HG02981 (cell line): ENCODE results near the gene TEKTIP1.

Experiments
- ATAC-seq: cut with Tn5 transposase; IDR thresholded peaks from one replicate; pipeline ENCODE4 v1.9.1; 2021; ENCODE audit warnings: mild to moderate bottlenecking, moderate library complexity; ENCODE audit not compliant: unreplicated experiment

The TEKTIP1 gene

DNA sequence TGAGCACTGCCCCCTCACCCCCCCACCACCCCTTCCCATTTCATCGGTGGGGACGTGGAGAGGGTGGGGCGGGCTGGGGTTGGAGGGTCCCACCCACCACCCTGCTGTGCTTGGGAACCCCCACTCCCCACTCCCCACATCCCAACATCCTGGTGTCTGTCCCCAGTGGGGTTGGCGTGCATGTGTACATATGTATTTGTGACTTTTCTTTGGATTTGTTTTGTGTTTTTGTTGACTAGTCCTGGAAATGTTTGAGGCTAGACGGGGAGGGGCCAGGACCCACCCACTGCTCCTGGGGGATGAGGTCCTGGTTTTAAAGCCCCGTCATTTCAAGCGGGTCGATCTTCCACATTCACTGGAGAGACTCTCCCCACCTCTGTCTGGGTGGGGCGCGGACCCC is 3.0 kb upstream of the TEKTIP1 start:
- no peak for ATAC-seq

DNA sequence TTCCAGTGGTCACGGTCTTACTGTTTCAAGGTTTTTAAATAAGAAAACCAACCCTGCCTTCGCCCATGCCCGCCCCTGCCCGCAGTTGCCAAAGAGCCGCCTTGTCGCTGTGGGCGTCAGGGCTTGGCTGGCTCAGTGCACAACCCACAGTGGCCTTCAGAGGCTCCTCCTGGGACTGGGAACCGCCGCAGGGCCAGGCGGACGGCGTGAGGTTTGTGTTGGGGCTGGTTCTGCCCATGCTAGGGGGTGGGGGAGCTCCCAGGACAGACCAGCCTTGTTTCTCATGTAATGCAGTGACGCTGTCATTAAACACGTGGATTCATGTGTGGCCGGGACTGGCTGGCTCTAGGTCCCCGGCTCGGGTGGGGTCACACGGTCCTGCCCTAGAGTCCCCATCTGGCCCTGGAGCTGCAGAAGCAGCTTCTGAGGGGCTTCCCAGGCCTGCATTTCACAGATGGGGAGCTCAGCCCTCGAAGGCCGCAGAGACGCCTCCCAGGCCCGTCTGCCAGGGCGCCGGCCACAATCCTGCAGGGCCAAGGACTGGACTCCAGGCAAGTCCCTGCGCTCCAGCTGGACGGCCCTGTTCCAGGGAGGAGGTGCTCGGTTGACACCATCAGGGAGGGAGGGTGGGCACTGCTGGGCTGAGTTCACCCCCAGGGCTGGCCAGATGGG is 2.4 kb upstream of the TEKTIP1 start:
- ATAC-seq, result no peak

DNA sequence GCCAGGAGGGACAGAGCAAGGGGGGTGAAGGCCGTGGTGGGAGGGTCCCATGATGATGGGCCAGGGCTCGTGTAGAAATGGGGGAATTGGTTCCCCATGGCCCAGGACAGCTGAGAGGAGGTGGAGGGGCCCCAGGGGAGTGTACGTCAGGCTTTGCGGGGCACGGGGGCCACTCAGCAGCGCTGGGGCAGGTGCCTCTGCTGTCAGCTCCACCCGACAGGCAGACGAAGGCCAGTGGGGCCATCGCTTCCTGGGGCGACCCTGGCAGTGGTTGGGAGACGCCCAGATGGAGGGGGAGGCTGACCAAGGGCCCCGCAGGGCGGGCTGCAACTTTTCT is 1.9 kb upstream of the TEKTIP1 start:
- ATAC-seq, result no peak

DNA sequence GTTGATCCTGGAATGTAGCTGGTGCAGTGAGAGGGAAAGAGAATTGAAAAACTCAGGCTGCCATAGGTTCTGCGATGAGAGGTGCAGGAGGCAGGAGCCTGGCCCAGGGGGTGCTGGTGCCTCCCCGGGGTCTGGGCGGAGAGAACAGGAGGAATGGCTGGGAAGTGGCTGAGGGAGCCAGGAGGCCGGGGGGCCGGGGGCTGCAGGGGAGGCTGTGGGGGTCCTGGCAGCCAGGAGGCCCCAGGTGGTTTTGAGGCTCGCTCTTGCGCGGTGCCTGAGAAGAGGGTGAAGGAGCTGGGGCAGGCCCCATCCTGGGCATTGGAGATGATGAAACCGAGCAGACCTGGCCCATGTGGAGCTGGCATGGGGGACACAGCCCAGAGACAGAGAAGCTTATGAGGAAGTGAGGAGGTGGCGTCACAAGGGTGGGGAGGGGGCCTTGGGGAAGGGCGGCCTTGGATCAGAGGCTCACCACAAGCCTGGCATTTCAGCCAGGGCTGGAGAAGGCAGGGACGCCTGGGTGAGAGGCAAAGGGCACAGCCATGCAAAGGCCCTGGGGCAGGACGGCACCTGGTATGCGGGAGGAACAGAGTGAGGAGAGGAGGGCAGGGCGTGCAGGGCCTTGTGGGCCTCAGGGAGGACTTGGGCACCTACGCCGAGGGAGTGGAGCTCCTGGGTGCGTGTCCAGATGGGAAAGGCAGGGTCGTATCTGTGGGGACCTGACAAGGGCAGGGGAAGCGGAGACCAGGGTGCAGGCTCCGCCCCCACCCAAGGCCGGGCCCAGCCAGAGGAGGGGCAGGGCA is 1.3 kb upstream of the TEKTIP1 start:
- no peak for ATAC-seq

DNA sequence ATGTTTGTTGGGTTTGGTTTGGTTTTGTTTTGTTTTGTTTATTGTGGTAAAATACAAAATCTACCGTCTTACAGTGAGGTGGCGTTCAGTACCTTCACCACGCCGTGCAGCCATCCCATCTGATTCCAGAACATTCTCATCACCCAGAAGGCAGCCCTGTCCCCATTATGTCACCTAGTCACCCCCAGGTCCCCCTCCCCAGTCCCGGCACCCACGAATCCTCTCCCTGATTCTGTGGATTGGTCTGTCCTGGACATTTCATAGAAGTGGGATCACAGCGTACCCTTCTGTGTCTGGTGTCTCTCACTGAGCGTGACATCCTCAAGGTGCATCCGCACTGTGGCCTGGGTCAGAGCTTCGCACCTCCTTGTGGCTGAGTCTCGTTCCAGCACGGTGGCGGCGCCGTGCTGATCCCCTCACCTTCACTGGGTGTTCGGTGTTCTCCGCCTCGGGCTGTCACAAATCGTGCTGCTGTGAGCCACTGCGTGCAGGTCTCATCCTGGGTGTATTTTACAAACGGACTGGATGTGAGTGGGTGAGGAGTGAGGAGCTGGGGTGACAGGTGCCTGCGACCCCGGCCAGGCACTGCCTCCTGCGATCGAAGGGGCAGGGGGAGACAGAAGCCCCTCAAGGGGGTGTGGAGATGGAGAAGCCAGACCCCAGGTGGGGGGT is 580 bp upstream of the TEKTIP1 start:
- no peak for ATAC-seq

DNA sequence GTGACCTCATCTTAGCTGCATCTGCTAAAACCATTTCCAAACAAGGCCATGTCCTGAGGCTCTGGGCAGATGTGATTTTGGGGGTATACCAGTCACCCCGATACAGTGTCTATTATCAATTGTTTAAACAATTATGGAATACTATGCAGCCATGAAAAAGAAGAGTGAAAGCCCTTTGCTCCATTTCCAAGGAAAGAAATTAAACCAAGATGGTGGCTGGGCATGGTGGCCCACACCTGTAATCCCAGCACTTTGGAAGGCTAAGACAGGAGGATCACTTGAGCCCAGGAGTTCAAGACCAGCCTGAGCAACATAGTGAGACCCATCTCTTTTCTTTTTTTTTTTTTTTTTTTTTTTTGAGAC is 763 bp downstream of the TEKTIP1 start:
- no peak for ATAC-seq

DNA sequence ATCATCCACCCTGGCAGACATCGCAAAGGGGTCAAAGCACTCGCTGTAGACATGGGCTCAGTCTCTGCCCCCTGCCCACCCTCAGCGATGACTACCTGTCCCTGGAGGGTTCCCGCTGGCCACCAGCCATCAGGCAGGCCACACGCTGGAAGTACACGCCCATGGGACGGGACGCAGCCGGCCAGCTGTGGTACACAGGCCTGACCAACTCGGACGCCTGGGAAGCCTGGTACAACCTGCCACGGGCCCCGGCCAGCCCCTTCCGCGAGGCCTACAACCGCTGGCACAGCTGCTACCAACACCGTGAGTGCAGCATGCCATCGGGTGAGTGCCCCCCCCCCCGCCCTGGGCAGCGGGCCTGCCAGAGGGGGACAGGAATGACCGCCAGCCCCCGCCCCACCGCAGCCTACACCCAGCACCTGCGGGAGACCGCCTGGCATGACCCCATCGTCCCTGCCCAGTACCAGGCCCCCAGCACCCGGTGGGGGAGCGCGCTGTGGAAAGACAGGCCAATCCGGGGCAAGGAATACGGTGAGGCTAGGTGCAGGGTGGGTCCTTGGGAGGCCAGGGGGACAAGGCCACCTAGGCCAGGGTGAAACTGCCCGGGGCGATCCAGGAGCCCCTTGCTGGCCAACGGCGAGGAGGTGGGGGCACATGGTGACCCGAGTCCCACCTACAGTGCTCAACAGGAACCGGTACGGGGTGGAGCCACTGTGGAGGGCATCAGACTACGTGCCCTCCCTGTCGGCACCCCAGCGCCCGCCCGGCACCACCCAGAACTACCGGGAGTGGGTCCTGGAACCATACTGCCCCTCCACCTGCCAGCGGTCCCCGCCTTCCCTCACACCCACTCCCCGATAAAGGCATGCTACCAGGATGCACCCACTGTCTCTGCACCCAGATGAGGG is 4.4 kb downstream of the TEKTIP1 start:
- ATAC-seq, result no peak

DNA sequence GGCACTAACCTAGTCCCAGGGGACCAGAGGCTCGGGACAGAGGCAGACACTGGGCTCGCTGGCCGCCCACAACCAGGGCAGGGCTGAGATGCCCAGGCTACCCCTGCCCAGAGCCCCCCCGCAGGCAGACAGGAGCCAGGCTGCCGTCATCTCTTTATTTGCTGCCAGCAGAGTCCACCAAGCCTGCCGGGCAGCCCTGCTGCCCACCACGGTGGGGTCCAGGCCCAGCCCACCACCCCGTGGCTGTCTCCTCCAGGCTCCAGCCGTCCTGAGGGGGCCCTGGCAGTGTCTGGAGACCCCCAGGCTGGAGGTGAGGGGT is 5.0 kb downstream of the TEKTIP1 start:
- no peak for ATAC-seq

DNA sequence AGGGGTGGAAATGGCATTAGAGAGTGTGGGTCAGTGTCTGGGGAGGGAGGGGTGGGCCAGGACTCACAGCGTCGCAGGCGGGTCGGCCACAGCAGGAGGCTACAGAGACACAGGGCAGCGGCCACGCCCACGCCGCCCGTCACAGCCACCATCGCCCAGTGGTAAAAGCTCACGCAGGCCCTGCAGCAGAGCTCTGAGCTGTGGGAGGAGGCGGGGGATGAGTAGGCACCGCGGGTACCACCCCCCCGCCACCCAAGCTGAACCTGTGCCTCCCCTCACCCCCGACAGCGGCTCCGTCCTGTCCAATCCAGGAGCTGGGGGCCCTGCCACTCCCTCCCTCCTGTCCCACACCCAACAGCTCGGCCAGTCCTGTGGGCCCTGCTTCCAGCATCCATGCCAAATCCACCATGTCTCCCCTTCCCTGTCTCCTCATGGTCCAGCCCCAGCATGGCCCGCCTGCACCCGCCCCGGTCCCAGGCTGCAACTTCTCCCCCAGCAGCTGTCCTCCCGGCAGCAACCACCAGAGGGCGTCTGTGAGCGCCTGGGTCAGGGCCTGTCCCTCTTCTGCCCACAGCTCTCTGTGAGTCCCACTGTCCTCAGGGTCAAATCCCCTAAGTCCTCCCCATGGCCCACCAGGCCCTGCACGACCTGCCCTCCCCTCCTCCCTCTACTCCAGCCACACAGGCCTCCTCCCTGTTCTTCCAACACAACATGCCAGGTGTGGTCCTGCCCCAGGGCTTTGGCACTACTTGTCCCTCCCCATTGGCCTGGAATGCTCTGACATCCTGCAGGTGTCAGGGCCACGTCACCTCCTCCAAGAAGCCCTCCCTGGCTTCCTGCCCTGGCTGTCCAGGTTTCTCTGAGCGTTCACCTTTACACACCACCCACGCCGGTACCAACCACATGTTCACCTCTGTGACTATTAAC is 6.0 kb downstream of the TEKTIP1 start:
- ATAC-seq, result no peak

DNA sequence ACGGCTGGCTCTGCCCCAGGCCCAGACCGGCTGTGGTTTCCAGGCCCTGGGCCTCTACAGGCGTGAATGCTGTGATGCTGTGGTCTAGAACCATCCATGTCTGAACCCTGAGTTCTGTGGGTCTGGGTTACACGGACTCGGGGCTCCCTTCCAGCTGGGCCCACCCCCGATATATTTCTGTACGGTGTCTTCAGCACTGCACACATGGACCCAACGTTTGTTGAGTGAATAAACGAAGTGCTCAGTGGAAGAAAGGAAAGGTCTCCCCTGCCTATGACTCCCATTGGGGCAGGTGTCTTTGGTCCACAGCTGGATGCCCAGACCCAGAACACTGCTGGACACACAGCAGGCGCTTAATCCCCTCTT is 6.7 kb downstream of the TEKTIP1 start:
- no peak for ATAC-seq

DNA sequence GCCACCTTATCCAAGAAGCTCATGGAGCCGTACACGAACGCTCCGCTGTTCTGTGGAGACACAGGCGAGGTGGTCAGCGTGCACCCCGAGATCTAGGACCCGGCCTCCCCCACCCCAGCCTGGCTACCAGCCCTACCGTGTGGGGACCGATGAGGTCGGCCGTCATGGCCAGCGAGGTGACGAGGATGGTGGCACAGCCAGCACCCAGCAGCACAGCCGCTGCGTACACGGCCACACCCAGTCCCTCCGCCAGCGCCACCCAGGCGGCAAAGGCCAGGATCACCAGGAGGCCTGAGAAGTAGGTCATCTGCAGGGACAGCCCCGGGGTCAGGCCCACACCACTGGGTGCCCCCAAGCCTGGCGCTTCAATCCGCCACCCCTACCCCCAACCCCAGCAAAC is 7.1 kb downstream of the TEKTIP1 start:
- ATAC-seq, result no peak

DNA sequence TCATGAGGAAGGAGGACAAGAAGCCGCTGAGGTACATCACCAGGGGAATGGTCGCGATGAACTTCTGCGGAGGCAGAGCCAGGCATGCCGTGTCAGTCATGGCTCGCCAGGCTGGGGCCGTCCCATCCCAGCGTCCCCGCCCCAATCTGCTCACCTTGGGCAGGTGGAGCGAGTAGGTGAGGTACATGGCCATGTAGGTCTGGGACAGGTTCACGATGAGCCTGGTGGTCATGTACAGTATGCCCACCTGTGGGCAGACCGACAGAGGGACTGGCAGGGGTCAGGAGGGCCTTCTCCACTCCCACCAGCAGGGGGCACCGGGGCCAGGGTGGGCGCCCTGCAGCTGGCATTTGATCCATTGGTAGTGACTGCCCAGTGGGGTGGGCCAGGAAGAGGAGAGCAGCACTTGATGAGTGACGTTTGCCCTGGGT is 8.3 kb downstream of the TEKTIP1 start:
- ATAC-seq, result no peak

DNA sequence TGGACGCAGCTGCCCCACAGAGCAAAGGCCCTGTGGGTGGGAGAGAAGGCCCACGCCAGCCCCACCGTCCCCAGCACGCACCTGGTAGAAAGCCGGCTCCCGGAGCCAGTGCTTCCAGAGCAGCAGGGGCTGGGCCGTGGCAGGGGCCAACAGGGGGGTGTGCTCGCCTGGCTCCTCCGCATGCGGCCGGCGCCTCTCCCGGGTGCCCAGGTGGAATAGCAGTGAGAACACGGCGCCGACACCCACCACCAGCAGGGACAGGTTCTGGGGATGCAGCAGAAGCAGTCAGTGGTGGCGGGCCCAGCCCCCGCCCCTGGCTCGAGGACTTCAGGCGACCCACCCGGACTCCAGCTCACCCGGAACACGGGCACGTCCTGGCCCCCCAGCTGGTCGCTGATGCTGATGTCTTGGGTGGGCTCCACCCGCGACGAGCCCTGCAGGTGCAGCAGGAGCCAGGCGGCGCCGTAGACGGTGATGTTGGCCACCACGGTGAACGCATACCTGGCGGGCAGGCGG is 8.9 kb downstream of the TEKTIP1 start:
- ATAC-seq, result no peak

DNA sequence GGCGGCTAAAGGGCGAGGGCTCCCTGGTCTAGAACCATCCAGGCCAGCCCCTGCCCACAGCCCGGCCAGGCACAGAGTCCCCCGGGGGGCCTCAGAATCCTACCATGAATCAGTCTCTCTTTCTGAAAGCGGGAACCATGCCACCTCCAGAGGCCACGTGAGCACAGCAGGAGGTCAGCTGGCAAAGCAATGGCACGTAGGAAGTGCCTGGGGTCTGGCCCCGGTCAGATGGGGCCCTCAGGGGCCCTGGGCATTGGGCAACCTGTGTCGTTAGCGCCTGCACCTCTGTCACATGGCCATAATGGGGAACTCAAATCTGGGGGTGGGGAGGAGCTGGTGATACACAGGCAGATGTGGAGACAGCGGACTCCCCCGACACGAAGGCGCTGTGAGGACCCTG is 9.6 kb downstream of the TEKTIP1 start:
- ATAC-seq, result no peak

DNA sequence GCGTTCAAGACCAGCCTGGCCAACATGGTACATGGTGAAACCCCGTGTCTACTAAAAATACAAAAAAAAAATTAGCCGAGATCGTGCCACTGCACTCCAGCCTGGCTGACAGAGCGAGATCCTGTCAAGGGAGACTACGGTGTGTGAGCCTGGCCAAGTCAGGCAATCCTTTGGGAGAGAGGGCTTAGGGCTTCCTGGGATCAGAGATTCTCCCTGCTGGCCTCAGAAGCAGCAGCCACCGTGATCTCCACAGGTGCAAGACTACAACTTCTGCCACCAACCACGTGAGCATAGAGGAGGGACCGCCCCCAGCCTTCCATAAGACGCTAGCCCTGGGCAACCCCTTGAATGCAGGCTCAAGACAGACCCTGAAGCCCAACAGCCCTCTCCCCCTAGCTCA is 10.8 kb downstream of the TEKTIP1 start:
- no peak for ATAC-seq

DNA sequence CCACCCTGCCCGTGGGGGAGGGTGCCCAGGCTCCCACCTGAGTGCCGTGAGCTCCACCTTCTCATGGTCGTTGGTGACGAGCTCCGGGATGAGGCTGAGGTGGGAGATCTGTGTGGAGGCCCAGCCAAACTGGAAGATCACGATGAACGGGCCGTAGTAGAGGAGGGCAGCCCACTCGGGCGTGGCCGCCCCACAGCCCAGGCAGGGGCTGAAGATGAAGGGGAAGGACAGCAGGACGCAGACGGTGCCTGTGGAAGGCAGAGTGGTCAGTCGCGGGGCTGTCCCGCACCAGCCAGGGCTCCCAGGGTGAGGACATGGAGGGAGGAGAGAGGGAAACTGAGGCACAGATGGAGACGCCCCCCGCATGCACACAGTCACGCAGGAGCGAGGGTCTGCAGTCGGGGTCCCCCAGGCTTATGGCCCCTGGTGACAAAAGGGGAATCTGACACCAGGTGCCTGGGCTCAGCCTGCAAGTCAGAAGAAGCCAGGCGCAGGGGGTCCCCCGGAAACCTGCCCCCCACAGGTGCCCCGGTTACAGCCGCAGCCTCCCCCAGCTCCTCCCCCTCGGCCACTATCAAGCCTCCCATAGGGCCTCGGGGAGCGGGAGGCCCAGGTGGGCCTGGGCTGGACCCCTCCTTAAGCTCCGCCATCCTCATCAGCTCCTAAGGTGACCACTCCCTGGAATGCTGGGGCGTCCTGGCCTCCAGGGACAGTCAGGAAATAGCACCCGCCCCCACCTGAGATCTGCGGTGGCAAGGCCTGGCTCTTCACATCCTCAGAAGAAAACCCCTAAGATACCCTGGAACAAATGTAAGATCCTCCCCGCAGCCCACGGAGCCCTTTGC is 12.2 kb downstream of the TEKTIP1 start:
- ATAC-seq, result no peak

DNA sequence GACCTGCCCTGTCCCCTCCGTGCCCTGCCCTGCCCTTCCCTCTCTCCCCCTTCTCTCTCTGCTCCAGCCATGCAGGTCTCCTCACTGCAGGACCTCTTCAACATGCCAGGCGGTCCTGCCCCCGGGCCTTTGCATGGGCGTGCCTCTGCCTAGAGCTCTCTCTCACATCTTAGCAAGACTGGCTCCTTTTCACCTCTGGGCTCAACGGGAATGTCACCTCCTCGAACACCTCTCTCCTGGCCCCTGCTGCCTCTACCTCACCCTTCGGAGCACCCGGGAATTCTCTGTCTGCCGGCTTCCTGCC is 12.8 kb downstream of the TEKTIP1 start:
- no peak for ATAC-seq

DNA sequence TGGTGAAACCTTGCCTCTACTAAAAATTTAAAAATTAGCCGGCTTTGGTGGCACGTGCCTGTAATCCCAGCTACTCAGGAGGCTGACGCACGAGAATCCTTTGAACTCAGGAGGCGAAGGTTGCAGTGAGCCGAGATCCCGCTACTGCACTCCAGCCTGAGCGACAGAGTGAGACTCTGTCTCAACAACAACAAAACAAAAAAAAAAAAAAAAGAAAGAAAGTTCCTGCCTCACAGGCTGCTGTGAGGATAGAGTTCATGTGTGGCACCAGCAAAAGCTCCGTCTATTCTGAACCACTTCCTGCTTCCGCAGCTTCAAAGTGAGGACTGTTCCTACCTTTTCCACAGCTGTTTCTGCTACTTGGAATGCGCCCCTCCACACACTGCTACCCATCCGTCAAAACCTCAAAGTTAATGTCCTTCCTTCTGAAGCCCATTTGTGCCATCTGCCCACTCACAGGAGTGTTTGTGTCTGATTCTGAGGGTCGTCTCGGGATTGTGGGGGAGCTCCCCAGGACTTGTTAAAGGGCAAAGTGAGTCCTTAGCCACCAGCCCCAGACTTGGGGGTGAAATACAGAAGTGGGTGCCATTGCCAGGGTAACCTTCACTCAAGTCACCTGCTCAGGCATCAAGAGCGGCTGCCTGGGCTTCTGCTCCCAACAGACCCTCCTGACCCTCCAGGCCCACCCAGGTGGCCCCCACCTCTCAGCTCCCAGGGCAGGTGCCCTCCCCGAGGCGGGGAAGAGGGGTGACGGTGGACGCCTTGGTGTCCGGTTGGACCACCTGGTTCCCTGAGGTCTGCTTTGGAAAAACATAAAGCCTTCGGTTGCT is 15.5 kb downstream of the TEKTIP1 start:
- ATAC-seq, result no peak
